ENCODE measurements around the gene LIF. TPM values are rescaled to one million over a fixed set of nuclear protein-coding genes. Genes with fewer than 3 reads are reported as not detected.

Gene LIF
- total RNA-seq, 1 donor from 2014 or later = not detected

DNA sequence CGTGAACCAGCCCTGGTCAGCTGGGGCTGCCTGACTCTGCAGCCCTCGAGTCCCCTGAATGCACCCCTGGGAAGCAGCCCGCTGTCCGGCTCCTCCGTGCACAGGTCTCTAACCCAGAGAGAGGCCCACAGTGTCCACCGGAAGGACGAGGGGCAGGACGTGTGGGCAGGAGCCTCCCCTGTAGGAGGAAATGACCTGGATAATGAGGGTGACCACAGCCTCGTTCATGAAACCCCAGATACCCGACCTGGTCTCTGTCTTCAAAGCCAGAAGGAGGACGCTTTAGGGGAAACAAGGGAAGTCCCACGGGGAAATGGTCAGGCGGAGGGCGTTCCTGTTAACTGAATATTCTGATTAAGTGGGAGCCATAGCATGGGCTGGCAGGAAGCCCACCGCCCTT is 23.3 kb downstream of the LIF start:
- peaks cover 0 to 1% of the 10 kb centered on the region in 2 donors for H3K4me1 ChIP-seq
- no peak for TF ChIP-seq CTCF (IDR thresholded peaks at IDR 0.05)
- no peaks in the 10 kb centered on the region for H3K27me3 ChIP-seq
- no peaks in the 10 kb centered on the region for H3K36me3 ChIP-seq
- DNase-seq (ENCODE audit: low spot score in 2 of 2) = no peak
- H3K27ac ChIP-seq = no peak overlapping the region
- intact Hi-C loops (cut with DNase I) = no loop called here
- no peaks in the 10 kb centered on the region for H3K9me3 ChIP-seq
- H3K4me3 ChIP-seq = no peak overlapping the region

GRCh38 chr22:30222321-30222720 is 24.2 kb downstream of the LIF start:
- Histone ChIP-seq H3K4me1 (peaks cover 2 to 7% of the 10 kb centered on the region in 2 donors), H3K27ac (no peak overlapping the region), H3K9me3 (no peaks in the 10 kb centered on the region), H3K36me3 (no peaks in the 10 kb centered on the region), H3K4me3 (no peak overlapping the region), H3K27me3 (no peaks in the 10 kb centered on the region)
- intact Hi-C loops (cut with DNase I) = no loop called here
- DNase-seq (ENCODE audit: low spot score in 2 of 2) = no peak
- TF ChIP-seq CTCF (IDR thresholded peaks at IDR 0.05) = no peak

DNA sequence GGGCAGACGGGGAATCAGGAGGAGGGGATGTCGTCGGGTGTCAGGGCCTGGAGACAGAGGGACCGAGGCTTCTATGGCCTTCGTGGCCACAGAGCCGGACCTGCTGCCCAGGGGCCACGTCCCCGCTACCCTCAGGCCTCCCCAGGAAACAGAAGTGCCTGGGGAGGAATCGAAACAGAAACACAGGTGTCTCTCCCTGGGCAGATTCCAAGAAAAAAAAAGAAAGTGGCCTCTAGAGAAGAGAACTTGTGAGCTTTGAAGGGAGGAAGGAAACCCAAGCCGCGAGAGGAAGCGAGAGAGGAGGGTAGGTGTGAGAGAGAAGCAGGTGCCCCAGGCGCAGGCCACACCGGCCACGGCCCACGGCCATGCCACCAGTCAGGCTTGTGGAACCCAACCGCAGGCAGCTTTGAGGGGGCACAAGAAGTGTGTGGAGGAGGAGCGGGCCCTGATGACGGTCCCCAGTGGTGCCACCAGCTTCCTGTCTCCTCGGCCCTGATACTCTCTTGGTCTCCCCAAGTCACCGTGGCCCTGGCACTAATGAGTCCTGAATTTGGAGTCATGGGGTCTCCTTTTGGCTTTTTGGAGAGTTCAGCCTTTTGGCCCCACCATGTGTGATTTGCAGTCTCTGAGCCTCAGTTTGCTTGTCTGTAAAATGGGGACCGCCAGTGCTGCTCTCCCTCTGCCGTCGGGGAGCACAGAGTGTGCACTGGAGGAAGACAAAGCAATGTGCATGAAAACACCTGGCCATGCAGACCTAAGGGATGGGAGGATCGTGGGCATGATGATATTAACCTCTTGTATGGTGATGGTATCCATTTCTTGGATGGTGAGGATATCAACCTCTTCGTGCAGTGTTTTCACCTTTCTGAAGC is 25.2 kb downstream of the LIF start:
- H3K36me3 ChIP-seq = no peaks in the 10 kb centered on the region
- no peak overlapping the region for H3K4me3 ChIP-seq
- TF ChIP-seq CTCF (IDR thresholded peaks at IDR 0.05) = no peak
- H3K4me1 ChIP-seq = peaks cover 3 to 8% of the 10 kb centered on the region in 2 donors
- DNase-seq (ENCODE audit: low spot score in 2 of 2) = no peak
- intact Hi-C loops (cut with DNase I) = no loop called here
- no peaks in the 10 kb centered on the region for H3K9me3 ChIP-seq
- H3K27me3 ChIP-seq = no peaks in the 10 kb centered on the region
- H3K27ac ChIP-seq = no peak overlapping the region

- Histone ChIP-seq H3K4me3 (no peak overlapping the region), H3K36me3 (no peaks in the 10 kb centered on the region), H3K27ac (no peak overlapping the region), H3K9me3 (no peaks in the 10 kb centered on the region), H3K4me1 (peaks cover 3 to 8% of the 10 kb centered on the region in 2 donors), H3K27me3 (no peaks in the 10 kb centered on the region)
- intact Hi-C loops (cut with DNase I) = no loop called here
- TF ChIP-seq CTCF (IDR thresholded peaks at IDR 0.05) = no peak
- DNase-seq (ENCODE audit: low spot score in 2 of 2) = no peak
These were observed 26.1 kb downstream of the LIF start for GRCh38 chr22:30220338-30221012.

GRCh38 chr22:30219668-30220278 is 26.8 kb downstream of the LIF start:
- Histone ChIP-seq H3K36me3 (no peaks in the 10 kb centered on the region), H3K27me3 (no peaks in the 10 kb centered on the region), H3K27ac (no peak overlapping the region), H3K4me1 (peaks cover 3 to 8% of the 10 kb centered on the region in 2 donors), H3K4me3 (no peak overlapping the region), H3K9me3 (no peaks in the 10 kb centered on the region)
- no peak for DNase-seq (ENCODE audit: low spot score in 2 of 2)
- TF ChIP-seq CTCF (IDR thresholded peaks at IDR 0.05) = no peak
- intact Hi-C loops (cut with DNase I) = no loop called here

All from ascending aorta (tissue), 2 donors.